Fibroblast of villous mesenchyme (primary cell): ENCODE results near the gene HBG2. TPM values are rescaled to one million over a fixed set of nuclear protein-coding genes. Genes with fewer than 3 reads are reported as not detected.

ENCODE experiments used
- DNase-seq: peaks from one replicate; pipeline ENCODE4 v3.0.0-alpha.2; 2010; ENCODE audit warnings: low read depth
- H3K4me3 ChIP-seq: 2 replicates; pipeline ENCODE4 v1.5.1; 2011; ENCODE audit warnings: low read depth, mild to moderate bottlenecking, low read length
- total RNA-seq: library from RNA; depleted of rRNA; stranded (reverse); fragments of >200 nt; gene quantifications from 2 replicates; pipeline ENCODE4 v1.2.3, GENCODE V29; 2012
- TF ChIP-seq, protein P1 (sequence below): IDR thresholded peaks from 2 replicates; pipeline ENCODE4 v1.5.1; 2012; ENCODE audit warnings: low read depth, mild to moderate bottlenecking, low read length; ENCODE audit not compliant: insufficient read depth

Gene HBG2
- total RNA-seq, 1 donor, result not detected

DNA sequence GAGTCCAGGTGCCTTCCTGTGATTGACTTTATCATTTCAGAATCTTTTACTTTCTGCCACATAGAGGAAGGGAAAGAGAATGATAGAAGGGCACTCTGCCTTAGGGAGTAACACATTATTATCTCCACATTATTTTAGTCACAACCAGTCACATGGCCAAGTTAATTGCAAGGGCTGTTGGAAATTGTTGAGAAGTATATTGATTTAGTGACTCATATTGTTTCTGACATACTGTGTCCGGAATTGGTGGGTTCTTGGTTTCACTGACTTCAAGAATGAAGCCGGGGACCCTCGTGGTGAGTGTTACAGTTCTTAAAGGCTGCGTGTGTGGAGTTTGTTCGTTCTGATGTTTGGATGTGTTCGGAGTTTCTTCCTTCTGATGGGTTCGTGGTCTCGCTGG lies 38.4 kb upstream of the HBG2 start:
- no peak for DNase-seq
- TF ChIP-seq, protein P1, sequence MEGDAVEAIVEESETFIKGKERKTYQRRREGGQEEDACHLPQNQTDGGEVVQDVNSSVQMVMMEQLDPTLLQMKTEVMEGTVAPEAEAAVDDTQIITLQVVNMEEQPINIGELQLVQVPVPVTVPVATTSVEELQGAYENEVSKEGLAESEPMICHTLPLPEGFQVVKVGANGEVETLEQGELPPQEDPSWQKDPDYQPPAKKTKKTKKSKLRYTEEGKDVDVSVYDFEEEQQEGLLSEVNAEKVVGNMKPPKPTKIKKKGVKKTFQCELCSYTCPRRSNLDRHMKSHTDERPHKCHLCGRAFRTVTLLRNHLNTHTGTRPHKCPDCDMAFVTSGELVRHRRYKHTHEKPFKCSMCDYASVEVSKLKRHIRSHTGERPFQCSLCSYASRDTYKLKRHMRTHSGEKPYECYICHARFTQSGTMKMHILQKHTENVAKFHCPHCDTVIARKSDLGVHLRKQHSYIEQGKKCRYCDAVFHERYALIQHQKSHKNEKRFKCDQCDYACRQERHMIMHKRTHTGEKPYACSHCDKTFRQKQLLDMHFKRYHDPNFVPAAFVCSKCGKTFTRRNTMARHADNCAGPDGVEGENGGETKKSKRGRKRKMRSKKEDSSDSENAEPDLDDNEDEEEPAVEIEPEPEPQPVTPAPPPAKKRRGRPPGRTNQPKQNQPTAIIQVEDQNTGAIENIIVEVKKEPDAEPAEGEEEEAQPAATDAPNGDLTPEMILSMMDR, result no peak
- no peak overlapping the region for H3K4me3 ChIP-seq

DNA sequence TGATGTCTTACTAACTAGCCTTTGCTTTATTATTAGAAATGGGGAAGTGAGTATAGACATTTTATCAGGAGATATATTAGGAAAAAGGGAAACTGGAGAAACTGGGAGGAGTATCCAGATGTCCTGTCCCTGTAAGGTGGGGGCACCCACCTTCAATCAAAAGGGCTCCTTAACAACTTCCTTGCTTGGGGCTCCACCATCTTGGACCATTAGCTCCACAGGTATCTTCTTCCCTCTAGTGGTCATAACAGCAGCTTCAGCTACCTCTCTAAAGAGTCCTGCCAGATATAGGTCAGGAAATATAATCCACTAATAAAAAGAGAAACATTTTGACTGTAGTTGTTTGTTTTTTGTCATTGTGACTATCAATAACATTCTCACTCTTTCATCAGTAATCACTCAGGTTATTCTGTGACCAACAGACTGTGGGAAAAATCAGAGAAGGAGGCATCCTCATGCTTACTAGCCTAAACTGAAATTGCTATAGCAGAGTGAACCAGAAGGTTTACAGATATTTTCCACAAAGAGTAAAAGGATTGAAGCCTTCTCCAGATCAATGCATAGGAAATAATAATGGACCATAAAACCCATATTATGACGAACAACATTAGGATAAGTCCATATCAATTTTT lies 36.7 kb upstream of the HBG2 start:
- no peak overlapping the region for H3K4me3 ChIP-seq
- TF ChIP-seq, protein P1, result peak; percentile 81
- DNase-seq, result peak; percentile 58

DNA sequence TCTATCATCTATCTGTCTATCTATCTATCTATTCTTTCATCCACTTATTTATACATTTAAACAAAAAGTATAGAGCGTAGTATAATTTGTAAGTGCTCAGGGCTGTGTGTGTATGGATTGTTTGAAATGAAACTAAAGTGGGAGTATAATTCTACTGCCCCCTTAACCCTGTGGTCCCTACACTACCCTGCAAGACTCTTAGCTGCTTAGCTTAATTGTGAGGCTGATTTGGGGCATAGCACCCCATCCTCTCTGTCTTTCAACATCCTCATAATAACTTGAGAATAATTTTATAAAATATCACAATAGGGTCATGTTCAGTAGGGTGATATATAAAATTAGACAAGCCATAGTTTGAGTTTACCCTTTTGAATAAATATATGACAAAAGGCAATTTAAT lies 35.5 kb upstream of the HBG2 start:
- H3K4me3 ChIP-seq, result no peak overlapping the region
- TF ChIP-seq, protein P1, result no peak
- no peak for DNase-seq

DNA sequence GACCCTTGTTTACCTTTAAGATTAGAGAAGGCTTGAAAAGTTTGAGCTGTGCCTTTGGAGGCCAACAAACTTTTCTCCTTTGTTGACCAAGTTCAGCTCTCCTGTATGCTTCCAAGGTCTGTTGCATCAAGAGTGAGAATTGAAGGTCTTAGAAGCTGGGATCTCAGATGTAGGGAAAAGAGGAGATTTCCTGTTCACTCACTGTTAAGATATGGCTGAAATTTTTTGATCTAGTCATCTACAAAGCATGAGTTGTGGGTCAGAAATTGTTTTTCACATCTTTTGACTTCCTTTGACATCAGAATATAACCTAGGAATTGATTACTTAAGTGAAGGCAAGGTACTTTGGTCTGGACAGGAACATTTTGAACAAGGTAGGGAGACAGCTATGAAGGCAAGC lies 35.1 kb upstream of the HBG2 start:
- no peak for DNase-seq
- TF ChIP-seq, protein P1, result no peak
- H3K4me3 ChIP-seq, result no peak overlapping the region

DNA sequence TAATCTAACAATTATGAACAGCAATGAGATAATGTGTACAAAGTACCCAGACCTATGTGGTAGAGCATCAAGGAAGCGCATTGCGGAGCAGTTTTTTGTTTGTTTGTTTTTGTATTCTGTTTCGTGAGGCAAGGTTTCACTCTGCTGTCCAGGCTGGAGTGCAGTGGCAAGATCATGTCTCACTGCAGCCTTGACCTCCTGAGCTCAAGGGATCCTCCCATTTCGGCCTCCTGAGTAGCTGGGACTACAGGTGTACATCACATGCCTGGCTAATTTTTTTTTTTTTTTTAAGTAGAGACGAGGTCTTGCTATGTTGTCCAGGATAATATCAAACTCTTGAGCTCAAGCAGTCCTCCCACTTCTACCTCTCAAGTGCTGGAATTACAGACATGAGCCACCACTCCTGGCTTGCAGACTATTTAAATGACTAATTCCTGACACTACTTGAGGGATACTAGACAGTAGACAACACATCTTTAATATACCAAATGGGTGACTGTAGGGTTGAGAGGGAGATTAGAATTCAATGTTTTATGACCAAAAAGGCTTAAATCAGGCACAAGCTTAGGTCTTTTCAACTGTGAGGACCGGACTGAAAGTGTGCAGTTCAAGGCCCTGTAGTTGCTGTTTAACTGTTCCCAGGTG lies 34.4 kb upstream of the HBG2 start:
- no peak overlapping the region for H3K4me3 ChIP-seq
- TF ChIP-seq, protein P1, result no peak
- no peak for DNase-seq

DNA sequence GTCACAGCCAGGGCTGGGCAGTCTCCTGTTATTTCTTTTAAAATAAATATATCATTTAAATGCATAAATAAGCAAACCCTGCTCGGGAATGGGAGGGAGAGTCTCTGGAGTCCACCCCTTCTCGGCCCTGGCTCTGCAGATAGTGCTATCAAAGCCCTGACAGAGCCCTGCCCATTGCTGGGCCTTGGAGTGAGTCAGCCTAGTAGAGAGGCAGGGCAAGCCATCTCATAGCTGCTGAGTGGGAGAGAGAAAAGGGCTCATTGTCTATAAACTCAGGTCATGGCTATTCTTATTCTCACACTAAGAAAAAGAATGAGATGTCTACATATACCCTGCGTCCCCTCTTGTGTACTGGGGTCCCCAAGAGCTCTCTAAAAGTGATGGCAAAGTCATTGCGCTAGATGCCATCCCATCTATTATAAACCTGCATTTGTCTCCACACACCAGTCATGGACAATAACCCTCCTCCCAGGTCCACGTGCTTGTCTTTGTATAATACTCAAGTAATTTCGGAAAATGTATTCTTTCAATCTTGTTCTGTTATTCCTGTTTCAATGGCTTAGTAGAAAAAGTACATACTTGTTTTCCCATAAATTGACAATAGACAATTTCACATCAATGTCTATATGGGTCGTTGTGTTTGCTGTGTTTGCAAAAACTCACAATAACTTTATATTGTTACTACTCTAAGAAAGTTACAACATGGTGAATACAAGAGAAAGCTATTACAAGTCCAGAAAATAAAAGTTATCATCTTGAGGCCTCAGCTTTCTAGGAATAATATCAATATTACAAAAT lies 33.7 kb upstream of the HBG2 start:
- no peak for DNase-seq
- TF ChIP-seq, protein P1, result no peak
- no peak overlapping the region for H3K4me3 ChIP-seq
